Peyer's patch (tissue), 4 donors: ENCODE measurements around the gene BEND7.

Source experiments
- POLR2A ChIP-seq, 2 donors: fragments of 450-650 bp; IDR thresholded peaks; one replicate each; pipeline ENCODE4 v1.5.1; 2017; ENCODE audit warnings: antibody characterized with exemption in 2 of 2, mild to moderate bottlenecking in 2 of 2, moderate library complexity in 2 of 2
- TF ChIP-seq, protein P1 (sequence below), 6 experiments: fragments of 450-650 bp in 4 of 6; fragments of 200-600 bp in 2 of 6; sonication (generic) in 1 of 6; IDR thresholded peaks; one replicate each; pipeline ENCODE4 v1.5.1; 2017 to 2019; ENCODE audit warnings: antibody characterized with exemption in 6 of 6, mild to moderate bottlenecking in 3 of 6, moderate library complexity in 1 of 6

GRCh38 chr10:13395540-13395939 lies 133.3 kb downstream of the BEND7 start:
- TF ChIP-seq, protein P1, sequence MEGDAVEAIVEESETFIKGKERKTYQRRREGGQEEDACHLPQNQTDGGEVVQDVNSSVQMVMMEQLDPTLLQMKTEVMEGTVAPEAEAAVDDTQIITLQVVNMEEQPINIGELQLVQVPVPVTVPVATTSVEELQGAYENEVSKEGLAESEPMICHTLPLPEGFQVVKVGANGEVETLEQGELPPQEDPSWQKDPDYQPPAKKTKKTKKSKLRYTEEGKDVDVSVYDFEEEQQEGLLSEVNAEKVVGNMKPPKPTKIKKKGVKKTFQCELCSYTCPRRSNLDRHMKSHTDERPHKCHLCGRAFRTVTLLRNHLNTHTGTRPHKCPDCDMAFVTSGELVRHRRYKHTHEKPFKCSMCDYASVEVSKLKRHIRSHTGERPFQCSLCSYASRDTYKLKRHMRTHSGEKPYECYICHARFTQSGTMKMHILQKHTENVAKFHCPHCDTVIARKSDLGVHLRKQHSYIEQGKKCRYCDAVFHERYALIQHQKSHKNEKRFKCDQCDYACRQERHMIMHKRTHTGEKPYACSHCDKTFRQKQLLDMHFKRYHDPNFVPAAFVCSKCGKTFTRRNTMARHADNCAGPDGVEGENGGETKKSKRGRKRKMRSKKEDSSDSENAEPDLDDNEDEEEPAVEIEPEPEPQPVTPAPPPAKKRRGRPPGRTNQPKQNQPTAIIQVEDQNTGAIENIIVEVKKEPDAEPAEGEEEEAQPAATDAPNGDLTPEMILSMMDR (IDR thresholded peaks at IDR 0.05), result no peak
- TF ChIP-seq POLR2A (IDR thresholded peaks at IDR 0.05), result no peak
